Measurements from ENCODE around the gene C9orf85. TPM values are rescaled to one million over a fixed set of nuclear protein-coding genes. Genes with fewer than 3 reads are reported as not detected.
"Not testable (repeated sequence)": the region's sequence is repeated elsewhere in the genome, so short reads cannot be mapped to it uniquely, and the experiment has no call there.

Gene C9orf85
- total RNA-seq, 2 experiments from 2014 or later, result 7.6 to 8.9 TPM

- ATAC-seq (no peak), DNase-seq (no peak)
- POLR2A ChIA-PET, result no interaction called here
- Mint-ChIP-seq H3K9me3 (no peaks in the 10 kb centered on the region), H3K4me1 (ENCODE audit: low read depth) (peaks cover 20% of the 10 kb centered on the region), H3K27me3 (no peaks in the 10 kb centered on the region), H3K36me3 (ENCODE audit: low read depth) (peaks cover 4% of the 10 kb centered on the region), H3K27ac (no peak overlapping the region), H3K4me3 (no peak overlapping the region)
- CTCF ChIA-PET, result no interaction called here
- intact Hi-C loops (cut with micrococcal nuclease), result no loop called here
- TF ChIP-seq, protein P1, sequence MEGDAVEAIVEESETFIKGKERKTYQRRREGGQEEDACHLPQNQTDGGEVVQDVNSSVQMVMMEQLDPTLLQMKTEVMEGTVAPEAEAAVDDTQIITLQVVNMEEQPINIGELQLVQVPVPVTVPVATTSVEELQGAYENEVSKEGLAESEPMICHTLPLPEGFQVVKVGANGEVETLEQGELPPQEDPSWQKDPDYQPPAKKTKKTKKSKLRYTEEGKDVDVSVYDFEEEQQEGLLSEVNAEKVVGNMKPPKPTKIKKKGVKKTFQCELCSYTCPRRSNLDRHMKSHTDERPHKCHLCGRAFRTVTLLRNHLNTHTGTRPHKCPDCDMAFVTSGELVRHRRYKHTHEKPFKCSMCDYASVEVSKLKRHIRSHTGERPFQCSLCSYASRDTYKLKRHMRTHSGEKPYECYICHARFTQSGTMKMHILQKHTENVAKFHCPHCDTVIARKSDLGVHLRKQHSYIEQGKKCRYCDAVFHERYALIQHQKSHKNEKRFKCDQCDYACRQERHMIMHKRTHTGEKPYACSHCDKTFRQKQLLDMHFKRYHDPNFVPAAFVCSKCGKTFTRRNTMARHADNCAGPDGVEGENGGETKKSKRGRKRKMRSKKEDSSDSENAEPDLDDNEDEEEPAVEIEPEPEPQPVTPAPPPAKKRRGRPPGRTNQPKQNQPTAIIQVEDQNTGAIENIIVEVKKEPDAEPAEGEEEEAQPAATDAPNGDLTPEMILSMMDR (IDR thresholded peaks at IDR 0.05), result no peak
These were observed 30.6 kb downstream of the C9orf85 start for GRCh38 chr9:71941998-71942567.

GRCh38 chr9:71944754-71945375 lies 33.4 kb downstream of the C9orf85 start:
- intact Hi-C loops (cut with micrococcal nuclease), result no loop called here
- peaks cover 16% of the 10 kb centered on the region for H3K4me1 Mint-ChIP-seq (ENCODE audit: low read depth)
- H3K27ac Mint-ChIP-seq, result no peak overlapping the region
- H3K9me3 Mint-ChIP-seq, result no peaks in the 10 kb centered on the region
- ChIA-PET CTCF (interaction anchor here (1.2 kb wide), 1 partner anchor 94 kb away, joined by 3 read pairs; no protein-coding TSS in a partner anchor), POLR2A (no interaction called here)
- no peaks in the 10 kb centered on the region for H3K27me3 Mint-ChIP-seq
- DNase-seq (no peak), ATAC-seq (no peak)
- H3K36me3 Mint-ChIP-seq (ENCODE audit: low read depth), result peaks cover 10% of the 10 kb centered on the region
- TF ChIP-seq, protein P1 (IDR thresholded peaks at IDR 0.05), result no peak
- no peak overlapping the region for H3K4me3 Mint-ChIP-seq

DNA sequence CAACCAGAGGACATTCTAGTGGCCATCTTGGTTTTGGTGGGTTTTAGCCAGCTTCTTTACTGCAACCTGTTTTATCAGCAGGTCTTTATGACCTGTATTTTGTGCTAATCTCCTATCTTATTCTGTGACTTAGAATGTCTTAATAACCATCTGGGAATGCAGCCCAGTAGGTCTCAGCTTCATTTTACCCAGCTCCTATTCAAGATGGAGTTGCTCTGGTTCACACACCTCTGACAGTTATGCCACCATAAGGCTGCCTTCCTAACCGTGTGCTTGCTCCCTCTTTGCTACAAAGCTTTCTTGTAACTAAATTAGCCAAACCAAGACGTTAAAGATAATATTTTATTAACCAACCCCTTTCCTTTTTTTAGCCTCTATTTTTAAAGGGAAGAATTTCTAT lies 43.2 kb downstream of the C9orf85 start:
- H3K27ac Mint-ChIP-seq; H3K9me3 Mint-ChIP-seq; ATAC-seq; intact Hi-C loops (cut with micrococcal nuclease); H3K27me3 Mint-ChIP-seq; H3K4me1 Mint-ChIP-seq (ENCODE audit: low read depth); DNase-seq; CTCF ChIA-PET; H3K4me3 Mint-ChIP-seq: not testable (repeated sequence)
- peaks cover 11% of the 10 kb centered on the region for H3K36me3 Mint-ChIP-seq (ENCODE audit: low read depth)
- POLR2A ChIA-PET, result interaction anchor here (0.6 to 1.0 kb wide), 2 partner anchors 39 to 1635 kb away, joined by 3 read pairs; no protein-coding TSS in a partner anchor

- Mint-ChIP-seq H3K4me1 (ENCODE audit: low read depth) (no peaks in the 10 kb centered on the region), H3K4me3 (no peak overlapping the region), H3K36me3 (ENCODE audit: low read depth) (peaks cover 15% of the 10 kb centered on the region), H3K9me3 (no peaks in the 10 kb centered on the region), H3K27me3 (no peaks in the 10 kb centered on the region), H3K27ac (no peak overlapping the region)
- POLR2A ChIA-PET, result interaction anchor here (0.6 kb wide), 1 partner anchor 1636 kb away, joined by 3 read pairs; no protein-coding TSS in a partner anchor
- ATAC-seq (no peak), DNase-seq (no peak)
- intact Hi-C loops (cut with micrococcal nuclease), result no loop called here
- TF ChIP-seq, protein P1 (IDR thresholded peaks at IDR 0.05), result no peak
- CTCF ChIA-PET, result interaction anchor here (0.6 kb wide), 1 partner anchor 368 kb away, joined by 4 read pairs; no protein-coding TSS in a partner anchor
These were observed 44.0 kb downstream of the C9orf85 start for GRCh38 chr9:71955300-71955915.

DNA sequence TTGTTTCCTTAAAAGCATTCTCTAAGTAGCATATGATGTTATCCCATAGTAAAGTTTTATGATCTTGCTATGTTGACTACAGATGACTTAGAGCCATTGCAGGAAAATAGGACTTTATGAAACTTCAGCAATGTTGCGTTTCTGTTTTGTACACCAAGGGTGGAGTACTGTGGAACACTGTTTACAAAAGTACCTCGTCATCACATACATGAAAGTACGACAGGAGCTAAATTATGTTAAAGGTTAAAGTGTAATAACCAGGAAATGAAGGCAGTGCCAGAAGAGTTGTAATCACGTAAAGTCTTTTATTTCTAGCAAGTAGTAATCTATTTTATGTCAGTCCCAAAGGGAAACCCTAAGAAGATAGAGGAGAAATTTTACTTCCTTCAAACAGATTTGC lies 50.9 kb downstream of the C9orf85 start:
- no peak overlapping the region for H3K4me3 Mint-ChIP-seq
- ChIA-PET CTCF (interaction anchor here (0.7 kb wide), 1 partner anchor 155 kb away, joined by 3 read pairs; no protein-coding TSS in a partner anchor), POLR2A (no interaction called here)
- intact Hi-C loops (cut with micrococcal nuclease), result no loop called here
- no peak overlapping the region for H3K27ac Mint-ChIP-seq
- H3K36me3 Mint-ChIP-seq (ENCODE audit: low read depth), result peaks cover 37% of the 10 kb centered on the region
- TF ChIP-seq, protein P1 (IDR thresholded peaks at IDR 0.05), result no peak
- no peak for ATAC-seq
- H3K27me3 Mint-ChIP-seq, result no peaks in the 10 kb centered on the region
- no peaks in the 10 kb centered on the region for H3K4me1 Mint-ChIP-seq (ENCODE audit: low read depth)
- no peak for DNase-seq
- peaks cover 5% of the 10 kb centered on the region for H3K9me3 Mint-ChIP-seq

- peaks cover 44% of the 10 kb centered on the region for H3K36me3 Mint-ChIP-seq (ENCODE audit: low read depth)
- H3K4me1 Mint-ChIP-seq (ENCODE audit: low read depth); POLR2A ChIA-PET; H3K27ac Mint-ChIP-seq; DNase-seq; H3K4me3 Mint-ChIP-seq; intact Hi-C loops (cut with micrococcal nuclease); H3K27me3 Mint-ChIP-seq; CTCF ChIA-PET; ATAC-seq: not testable (repeated sequence)
- peaks cover 13% of the 10 kb centered on the region for H3K9me3 Mint-ChIP-seq
These were observed 52.1 kb downstream of the C9orf85 start for GRCh38 chr9:71963471-71963996.

All from activated CD8-positive, alpha-beta T cell treated with anti-CD3 and anti-CD28 coated beads for 36 hours (primary cell).